Spinal cord (tissue), 10 donors: Measurements from ENCODE around the gene CDKN1A. TPM values are rescaled to one million over a fixed set of nuclear protein-coding genes. Genes with fewer than 3 reads are reported as not detected.
A peak's percentile ranks its signal among the peaks of the same experiment; 100 is the strongest.
"Not testable (repeated sequence)": the region's sequence is repeated elsewhere in the genome, so short reads cannot be mapped to it uniquely, and the experiment has no call there.

Experiments
- DNase-seq, 6 donors: peaks; one replicate each; pipeline versions ENCODE4 v3.0.0 to v3.0.0-alpha.2; 2013 to 2015; ENCODE audit warnings: low spot score in 6 of 6, low read depth in 4 of 6
- H3K27ac ChIP-seq: one replicate; pipeline ENCODE4 v1.5.1; 2013; ENCODE audit warnings: low read depth, low read length, control low read depth
- H3K27me3 ChIP-seq: one replicate; pipeline ENCODE4 v1.6.1; 2013; ENCODE audit warnings: low read length; ENCODE audit not compliant: control insufficient read depth, insufficient read depth
- H3K36me3 ChIP-seq: one replicate; pipeline ENCODE4 v1.6.1; 2013; ENCODE audit warnings: low read length; ENCODE audit not compliant: control insufficient read depth, insufficient read depth
- H3K4me1 ChIP-seq: one replicate; pipeline ENCODE4 v1.6.1; 2013; ENCODE audit warnings: low read length; ENCODE audit not compliant: control insufficient read depth, insufficient read depth
- H3K4me3 ChIP-seq: one replicate; pipeline ENCODE4 v1.5.1; 2013; ENCODE audit warnings: low read depth, low read length, control low read depth
- H3K9me3 ChIP-seq: one replicate; pipeline ENCODE4 v1.6.1; 2013; ENCODE audit warnings: low read length; ENCODE audit not compliant: control insufficient read depth, insufficient read depth
- WGBS: methylation state at CpG from one replicate; pipeline ENCODE4 v1.1.5; 2013; ENCODE audit warnings: missing lambda C conversion rate; ENCODE audit not compliant: insufficient coverage; 5-methylcytosine and 5-hydroxymethylcytosine counted together
- polyA plus RNA-seq, 2 donors: library from polyadenylated mRNA; unstranded; fragments of 120-200 nt; gene quantifications; one replicate each; pipeline ENCODE4 v1.2.1, GENCODE V29; 2013; ENCODE audit not compliant: insufficient read length in 2 of 2
- total RNA-seq, 2 donors: library from RNA; depleted of rRNA in 1 of 2; stranded (reverse); fragments of 120-200 nt in 1 of 2; fragments of >200 nt in 1 of 2; gene quantifications; one replicate each; pipeline versions ENCODE4 v1.2.3 to v1.2.4, GENCODE V29; 2013 to 2014
- donor health status: healthy.

The CDKN1A gene
- total and polyA plus RNA-seq, 4 donors, result 9.1 to 10.6 (median 9.7) TPM

DNA sequence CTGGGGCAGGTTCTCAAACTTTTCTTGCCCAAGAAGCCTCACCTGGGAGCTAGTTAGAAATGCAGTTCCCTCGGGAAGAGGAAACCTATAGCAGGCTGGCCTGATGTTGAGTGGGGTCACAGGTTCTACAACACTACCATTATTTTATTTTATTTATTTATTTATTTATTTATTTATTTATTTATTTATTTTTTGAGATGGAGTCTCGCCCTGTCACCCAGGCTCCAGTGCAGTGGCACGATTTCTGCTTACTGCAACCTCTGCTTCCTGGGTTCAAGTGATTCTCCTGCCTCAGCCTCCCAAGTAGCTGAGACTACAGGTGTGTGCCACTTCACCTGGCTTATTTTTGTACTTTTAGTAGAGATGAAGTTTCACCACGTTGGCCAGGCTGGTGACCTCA is 45.5 kb downstream of the CDKN1A start:
- not testable (repeated sequence) for DNase-seq, H3K36me3 ChIP-seq, H3K27ac ChIP-seq, H3K9me3 ChIP-seq, H3K4me1 ChIP-seq, H3K4me3 ChIP-seq, H3K27me3 ChIP-seq
- 97% methylated on average over 3 of the region's 4 CpGs for WGBS

DNA sequence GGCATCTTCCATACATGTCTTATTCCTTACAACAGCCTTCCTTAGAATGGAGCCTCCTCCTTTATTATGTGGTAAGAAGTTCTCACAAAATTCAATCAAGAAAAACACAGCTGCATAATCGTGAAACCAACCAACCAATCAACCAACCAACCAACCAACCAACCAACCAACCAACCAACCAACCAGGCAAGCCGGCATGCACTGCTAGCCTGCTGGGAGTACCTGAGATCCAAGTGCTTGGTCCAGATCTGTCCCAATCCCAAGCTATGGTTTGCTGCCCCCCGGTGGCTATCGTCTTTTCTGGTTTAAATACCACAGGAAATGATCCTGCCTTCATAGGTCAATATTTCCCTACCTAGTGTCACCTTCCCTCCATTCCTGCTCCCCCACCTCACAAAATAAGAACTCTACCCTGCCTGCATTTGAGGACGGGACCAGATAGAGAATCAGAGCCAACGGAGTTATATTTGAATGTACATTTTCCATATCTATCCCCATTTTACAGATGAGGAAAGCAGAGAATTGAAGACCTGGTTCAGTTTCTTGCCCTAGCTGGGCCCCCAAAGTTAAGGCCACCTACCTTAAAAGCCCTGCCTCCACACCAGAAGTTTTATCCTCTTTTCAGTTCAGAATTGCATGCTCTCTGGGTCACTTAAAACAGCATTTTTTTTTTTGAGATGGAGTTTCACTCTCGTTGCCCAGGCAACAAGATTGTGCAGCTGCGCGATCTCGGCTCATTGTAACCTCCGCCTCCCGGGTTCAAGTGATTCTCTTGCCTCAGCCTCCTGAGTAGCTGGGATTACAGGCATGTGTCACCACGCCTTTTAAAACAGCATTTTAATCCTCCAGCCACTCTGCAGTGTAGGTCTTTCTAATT is 46.2 kb downstream of the CDKN1A start:
- no peaks in the 10 kb centered on the region for H3K9me3 ChIP-seq
- DNase-seq, result peak in 2 of 6 donors; percentile 36 to 37
- no peaks in the 10 kb centered on the region for H3K27me3 ChIP-seq
- H3K4me1 ChIP-seq, result peaks cover 7% of the 10 kb centered on the region
- no peaks in the 10 kb centered on the region for H3K36me3 ChIP-seq
- no peak overlapping the region for H3K27ac ChIP-seq
- WGBS, result 22% methylated on average over 10 of the region's 13 CpGs
- no peak overlapping the region for H3K4me3 ChIP-seq

DNA sequence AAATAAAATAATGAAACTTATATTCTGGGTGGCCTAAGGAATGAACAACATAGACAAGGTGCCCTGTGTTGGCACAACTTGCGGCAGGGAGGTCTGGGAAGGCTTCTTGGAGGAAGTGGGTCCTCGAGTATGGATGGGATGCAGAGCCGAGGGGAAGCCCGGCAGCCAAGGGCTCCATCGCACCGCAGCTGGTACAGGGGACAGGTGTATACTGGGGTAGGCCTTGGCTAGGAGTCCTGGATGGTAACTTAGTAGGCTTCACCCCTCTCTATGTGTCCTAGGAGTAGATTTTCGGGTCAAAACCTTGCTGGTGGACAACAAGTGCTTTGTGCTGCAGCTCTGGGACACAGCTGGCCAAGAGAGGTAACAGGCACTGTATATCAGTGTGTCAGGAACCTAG is 47.1 kb downstream of the CDKN1A start:
- no peak overlapping the region for H3K27ac ChIP-seq
- H3K36me3 ChIP-seq, result no peaks in the 10 kb centered on the region
- 85% methylated on average over 6 of the region's 7 CpGs for WGBS
- H3K27me3 ChIP-seq, result no peaks in the 10 kb centered on the region
- no peaks in the 10 kb centered on the region for H3K9me3 ChIP-seq
- H3K4me1 ChIP-seq, result peaks cover 7% of the 10 kb centered on the region
- no peak for DNase-seq
- no peak overlapping the region for H3K4me3 ChIP-seq

DNA sequence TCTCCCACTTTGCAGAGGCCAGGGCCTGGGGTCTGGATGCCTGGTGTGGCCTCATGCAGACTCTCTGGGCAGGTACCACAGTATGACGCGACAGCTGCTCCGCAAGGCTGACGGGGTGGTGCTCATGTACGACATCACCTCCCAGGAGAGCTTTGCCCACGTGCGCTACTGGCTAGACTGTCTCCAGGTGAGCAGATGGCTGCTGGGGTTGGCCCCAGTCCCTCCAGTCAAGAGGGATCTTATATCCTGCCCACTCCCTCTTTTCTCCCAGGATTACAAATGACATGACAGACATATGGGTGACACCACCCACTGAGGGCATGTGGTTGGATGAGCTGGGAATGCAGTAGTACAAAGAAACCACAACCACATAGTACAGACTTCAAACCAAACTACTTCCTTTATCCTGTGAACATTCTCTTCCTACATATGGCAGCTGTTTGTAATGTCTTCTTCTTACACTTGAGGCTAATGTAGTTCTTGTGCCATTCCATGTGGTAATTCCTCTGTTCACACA is 49.0 kb downstream of the CDKN1A start:
- Histone ChIP-seq H3K9me3 (no peaks in the 10 kb centered on the region), H3K27ac (no peak overlapping the region), H3K27me3 (no peaks in the 10 kb centered on the region), H3K4me3 (no peak overlapping the region), H3K36me3 (no peaks in the 10 kb centered on the region), H3K4me1 (peaks cover 7% of the 10 kb centered on the region)
- WGBS, result 83% methylated on average over 3 of the region's 7 CpGs
- no peak for DNase-seq

DNA sequence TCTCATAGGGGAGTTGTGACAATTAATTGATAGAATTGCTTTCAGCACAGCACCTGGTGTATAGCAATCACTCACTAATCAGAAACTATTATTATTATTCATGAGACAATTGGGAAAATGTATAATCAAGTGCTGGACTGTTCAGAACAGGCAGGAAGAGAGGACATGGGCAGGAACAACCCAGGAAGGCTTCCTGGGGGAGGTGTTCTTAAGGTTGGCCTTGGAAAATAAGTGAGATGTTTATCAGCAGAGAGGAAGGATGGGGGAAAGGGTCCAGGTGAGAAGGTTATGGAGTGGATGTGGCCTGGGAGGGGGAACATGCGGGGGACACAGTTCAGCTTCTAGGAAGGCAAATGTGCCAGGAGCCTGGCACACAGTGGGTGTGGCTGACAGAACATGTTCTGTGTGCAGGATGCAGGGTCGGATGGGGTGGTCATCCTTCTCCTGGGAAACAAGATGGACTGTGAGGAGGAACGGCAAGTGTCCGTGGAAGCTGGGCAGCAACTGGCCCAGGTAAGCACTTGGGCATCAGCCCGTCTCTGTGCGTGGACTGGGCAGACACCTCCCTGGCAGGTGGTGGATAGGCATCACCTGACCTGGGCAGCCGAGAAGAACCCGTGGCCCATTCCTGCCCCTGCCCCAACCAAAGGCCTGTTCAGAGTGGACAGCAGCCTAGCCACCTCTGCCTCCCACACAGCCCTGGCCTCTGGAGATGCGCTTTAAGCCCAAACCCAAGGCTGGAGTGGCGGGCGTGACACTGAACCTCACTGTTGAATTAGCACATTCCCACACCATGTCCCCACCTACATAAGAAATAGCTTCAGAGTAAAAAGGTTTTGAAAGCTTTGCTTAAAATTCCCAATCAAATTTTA is 50.0 kb downstream of the CDKN1A start:
- H3K4me1 ChIP-seq, result peaks cover 7% of the 10 kb centered on the region
- 87% methylated on average over 11 of the region's 11 CpGs for WGBS

DNA sequence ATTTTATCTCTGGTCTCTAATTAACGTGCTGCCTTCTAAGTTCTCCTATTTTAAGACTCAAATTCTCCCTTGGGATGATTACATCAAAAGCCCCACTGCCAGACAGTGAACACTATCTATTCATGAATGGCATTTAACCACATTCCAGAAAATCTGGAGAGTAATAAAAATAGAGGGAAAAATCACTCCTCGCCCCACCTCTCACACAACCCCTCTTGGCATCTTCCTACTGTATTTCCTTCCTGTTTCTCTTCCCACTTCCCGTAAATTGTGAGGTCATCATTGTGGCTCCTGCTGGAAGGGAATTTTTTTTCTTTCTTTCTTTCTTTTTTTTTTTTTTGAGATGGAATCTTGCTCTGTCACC is 50.6 kb downstream of the CDKN1A start:
- Histone ChIP-seq H3K27ac (no peak overlapping the region), H3K27me3 (no peaks in the 10 kb centered on the region), H3K36me3 (no peaks in the 10 kb centered on the region), H3K4me3 (no peak overlapping the region), H3K4me1 (peaks cover 7% of the 10 kb centered on the region), H3K9me3 (no peaks in the 10 kb centered on the region)
- peak in 2 of 6 donors; percentile 31 to 46 for DNase-seq
- no CpG with 5 or more reads among the region's 3 CpGs for WGBS

More for the DNA sequence above, 50.0 kb downstream of the CDKN1A start:
- no peaks in the 10 kb centered on the region for H3K27me3 ChIP-seq
- H3K4me3 ChIP-seq, result no peak overlapping the region
- H3K36me3 ChIP-seq, result no peaks in the 10 kb centered on the region
- no peak overlapping the region for H3K27ac ChIP-seq
- no peak for DNase-seq
- H3K9me3 ChIP-seq, result no peaks in the 10 kb centered on the region

DNA sequence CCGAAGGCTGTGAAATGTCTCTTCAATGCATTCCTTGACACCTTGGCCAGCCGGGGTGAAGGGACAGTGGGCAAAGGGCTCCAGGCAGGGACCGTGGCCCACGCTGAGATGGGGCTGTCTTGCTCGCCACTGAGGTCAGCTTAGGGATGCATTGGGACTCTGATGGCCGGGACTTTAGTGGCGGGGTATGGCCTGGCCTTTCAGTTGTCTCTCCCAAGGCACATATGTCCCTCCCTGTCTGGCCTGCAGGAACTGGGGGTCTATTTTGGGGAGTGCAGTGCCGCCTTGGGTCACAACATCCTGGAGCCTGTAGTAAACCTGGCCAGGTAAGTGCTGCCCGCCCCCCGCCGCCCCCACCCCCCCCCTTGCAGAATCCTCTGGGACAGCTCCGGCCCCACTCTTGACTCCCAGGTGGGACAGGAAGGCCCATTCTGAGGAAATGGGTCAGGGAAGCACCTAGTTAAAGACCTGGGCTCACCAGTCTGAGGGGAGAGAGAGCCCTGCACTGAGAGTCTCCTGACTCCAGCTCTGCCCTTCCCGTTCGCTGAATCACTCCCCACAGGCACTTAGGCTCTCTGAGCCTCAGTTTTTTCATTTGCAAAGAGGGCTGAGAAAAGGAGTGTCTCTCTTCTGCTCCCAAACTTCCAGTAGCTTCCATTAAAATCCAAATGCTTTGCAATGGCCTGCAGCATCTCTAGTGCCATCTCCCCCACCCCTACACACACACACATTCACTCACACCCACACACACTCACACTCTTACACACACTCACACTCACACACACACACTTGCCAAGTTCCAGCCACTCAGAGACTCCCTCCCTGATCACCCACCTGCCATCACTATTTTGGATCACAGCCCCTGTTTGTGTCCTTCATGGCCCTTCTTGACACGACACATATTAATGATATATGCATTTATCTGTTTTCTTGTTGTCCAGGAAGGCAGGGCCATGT is 52.2 kb downstream of the CDKN1A start:
- Histone ChIP-seq H3K9me3 (no peaks in the 10 kb centered on the region), H3K27me3 (no peaks in the 10 kb centered on the region)
- WGBS, result 79% methylated on average over 9 of the region's 15 CpGs

DNA sequence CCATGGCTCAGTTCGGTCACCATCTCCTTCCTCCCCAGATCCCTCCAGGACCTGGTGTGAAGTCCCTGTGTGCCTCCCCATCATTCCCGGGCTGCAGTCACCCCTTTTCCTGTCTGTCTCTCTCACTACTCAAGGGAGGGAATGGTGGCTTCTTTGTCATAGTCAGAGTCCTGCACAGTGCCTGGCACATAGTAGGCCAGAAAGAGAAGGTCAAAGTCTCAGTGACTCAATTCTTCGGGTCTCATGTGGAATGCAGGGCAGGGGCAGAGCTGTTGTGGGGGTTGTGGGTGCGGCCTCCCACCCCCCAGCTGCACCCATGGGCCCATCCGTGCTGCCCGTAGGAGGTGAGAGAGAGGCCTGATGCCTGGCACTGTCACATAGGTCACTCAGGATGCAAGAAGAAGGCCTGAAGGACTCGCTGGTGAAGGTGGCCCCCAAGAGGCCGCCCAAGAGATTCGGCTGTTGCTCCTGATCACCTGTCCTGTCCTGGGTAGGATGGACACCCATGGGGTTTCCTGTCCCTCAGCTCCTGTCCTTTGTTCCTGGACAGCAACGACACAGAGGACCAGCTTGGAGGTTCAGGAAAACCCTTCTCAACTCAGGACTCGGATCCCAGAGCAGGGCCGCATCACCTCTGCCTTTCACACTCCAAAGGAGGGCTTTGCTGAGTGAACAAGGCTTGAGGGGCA is 53.3 kb downstream of the CDKN1A start:
- H3K27me3 ChIP-seq, result no peaks in the 10 kb centered on the region
- H3K9me3 ChIP-seq, result no peaks in the 10 kb centered on the region
- peaks cover 17% of the 10 kb centered on the region for H3K4me1 ChIP-seq
- WGBS, result 86% methylated on average over 8 of the region's 12 CpGs
- no peak overlapping the region for H3K27ac ChIP-seq
- H3K36me3 ChIP-seq, result no peaks in the 10 kb centered on the region
- no peak for DNase-seq
- no peak overlapping the region for H3K4me3 ChIP-seq

More for the DNA sequence above, 52.2 kb downstream of the CDKN1A start:
- DNase-seq, result no peak
- H3K4me3 ChIP-seq, result no peak overlapping the region
- peaks cover 14% of the 10 kb centered on the region for H3K4me1 ChIP-seq
- no peaks in the 10 kb centered on the region for H3K36me3 ChIP-seq
- H3K27ac ChIP-seq, result no peak overlapping the region
